C4-2B (cell line): Measurements from ENCODE around the gene NOS3.
"Not testable (repeated sequence)": the region's sequence is repeated elsewhere in the genome, so short reads cannot be mapped to it uniquely, and the experiment has no call there.

Experiments
- ZFX ChIP-seq: fragments of 450-650 bp; IDR thresholded peaks from 2 replicates; pipeline ENCODE4 v1.6.1; 2017
- TF ChIP-seq, protein P1 (sequence below): fragments of 450-650 bp; conservative IDR thresholded peaks from 2 replicates; pipeline ENCODE4 v1.5.1; 2017; ENCODE audit warnings: mild to moderate bottlenecking

DNA sequence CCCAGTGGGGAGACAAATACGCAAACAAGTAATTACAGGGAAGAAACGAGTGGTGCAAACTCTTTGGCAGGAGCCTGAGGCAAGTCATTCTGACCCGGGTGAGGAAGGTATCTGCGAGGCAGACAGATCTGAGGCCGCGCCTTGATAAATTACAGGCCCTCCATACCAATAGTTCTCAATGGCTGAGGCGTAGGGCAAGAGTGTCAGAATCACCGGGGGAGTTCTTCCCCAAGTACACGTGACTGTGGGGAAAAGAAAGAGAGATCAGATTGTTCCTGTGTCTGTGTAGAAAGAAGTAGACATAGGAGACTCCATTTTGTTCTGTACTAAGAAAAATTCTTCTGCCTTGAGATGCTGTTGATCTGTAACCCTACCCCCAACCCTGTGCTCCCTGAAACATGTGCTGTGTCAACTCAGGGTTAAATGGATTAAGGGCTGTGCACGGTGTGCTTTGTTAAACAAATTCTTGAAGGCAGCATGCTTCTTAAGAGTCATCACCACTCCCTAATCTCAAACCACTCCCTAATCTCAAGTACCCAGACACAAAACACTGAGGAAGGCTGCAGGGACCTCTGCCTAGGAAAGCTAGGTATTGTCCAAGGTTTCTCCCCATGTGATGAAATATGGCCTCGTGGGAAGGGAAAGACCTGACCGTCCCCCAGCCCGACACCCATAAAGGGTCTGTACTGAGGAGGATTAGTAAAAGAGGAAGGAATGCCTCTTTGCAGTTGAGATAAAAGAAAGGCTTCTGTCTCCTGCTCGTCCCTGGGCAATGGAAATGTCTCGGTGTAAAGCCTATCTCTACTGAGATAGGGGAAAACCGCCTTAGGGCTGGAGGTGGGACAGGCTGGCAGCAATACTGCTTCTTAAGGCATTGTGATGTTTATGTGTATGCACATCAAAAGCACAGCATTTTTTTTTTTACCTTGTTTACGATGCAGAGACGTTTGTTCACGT, 36.2 kb downstream of the NOS3 start:
- TF ChIP-seq, protein P1, sequence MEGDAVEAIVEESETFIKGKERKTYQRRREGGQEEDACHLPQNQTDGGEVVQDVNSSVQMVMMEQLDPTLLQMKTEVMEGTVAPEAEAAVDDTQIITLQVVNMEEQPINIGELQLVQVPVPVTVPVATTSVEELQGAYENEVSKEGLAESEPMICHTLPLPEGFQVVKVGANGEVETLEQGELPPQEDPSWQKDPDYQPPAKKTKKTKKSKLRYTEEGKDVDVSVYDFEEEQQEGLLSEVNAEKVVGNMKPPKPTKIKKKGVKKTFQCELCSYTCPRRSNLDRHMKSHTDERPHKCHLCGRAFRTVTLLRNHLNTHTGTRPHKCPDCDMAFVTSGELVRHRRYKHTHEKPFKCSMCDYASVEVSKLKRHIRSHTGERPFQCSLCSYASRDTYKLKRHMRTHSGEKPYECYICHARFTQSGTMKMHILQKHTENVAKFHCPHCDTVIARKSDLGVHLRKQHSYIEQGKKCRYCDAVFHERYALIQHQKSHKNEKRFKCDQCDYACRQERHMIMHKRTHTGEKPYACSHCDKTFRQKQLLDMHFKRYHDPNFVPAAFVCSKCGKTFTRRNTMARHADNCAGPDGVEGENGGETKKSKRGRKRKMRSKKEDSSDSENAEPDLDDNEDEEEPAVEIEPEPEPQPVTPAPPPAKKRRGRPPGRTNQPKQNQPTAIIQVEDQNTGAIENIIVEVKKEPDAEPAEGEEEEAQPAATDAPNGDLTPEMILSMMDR, result not testable (repeated sequence)
- not testable (repeated sequence) for TF ChIP-seq ZFX
